ENCODE results near the gene CFAP97D2. TPM values are rescaled to one million over a fixed set of nuclear protein-coding genes. Genes with fewer than 3 reads are reported as not detected.

The CFAP97D2 gene
- polyA plus RNA-seq, 3 donors: 0.21 TPM; not detected in 2

- intact Hi-C loops (cut with micrococcal nuclease): no loop called here
- WGBS (ENCODE audit: insufficient coverage): 97% methylated on average over 6 of the region's 7 CpGs
- Histone ChIP-seq H3K27me3 (ENCODE audit: control insufficient read depth in 2 of 2, insufficient read depth in 2 of 2, low read length in 2 of 2) (no peaks in the 10 kb centered on the region), H3K4me1 (ENCODE audit: control insufficient read depth in 1 of 2, insufficient read depth in 2 of 2, low read length in 2 of 2) (no peaks in the 10 kb centered on the region), H3K9me3 (replicated peaks in 1 of 2; ENCODE audit: control insufficient read depth in 1 of 2, insufficient read depth in 1 of 2, low read length in 2 of 2) (no peaks in the 10 kb centered on the region), H3K79me2 (ENCODE audit: insufficient read depth, low read length) (no peaks in the 10 kb centered on the region), H3K9ac (ENCODE audit: insufficient read depth, low read length, poor library complexity, severe bottlenecking) (no peak overlapping the region), H3K4me2 (replicated peaks; ENCODE audit: extremely low read depth, low read length, poor library complexity, severe bottlenecking) (no peak overlapping the region), H3K27ac (ENCODE audit: low read depth in 1 of 2, low read length in 2 of 2) (no peak overlapping the region), H3K36me3 (replicated peaks in 1 of 2; ENCODE audit: control insufficient read depth in 1 of 2, insufficient read depth in 2 of 2, low read length in 2 of 2) (no peaks in the 10 kb centered on the region), H3K4me3 (replicated peaks in 1 of 3; ENCODE audit: low read depth in 2 of 3, low read length in 3 of 3) (no peak overlapping the region), H4K20me1 (ENCODE audit: insufficient read depth, low read length) (no peaks in the 10 kb centered on the region), H2AFZ (ENCODE audit: insufficient read depth, low read depth, low read length, poor library complexity, severe bottlenecking) (no peak overlapping the region)
- Mint-ChIP-seq H3K27ac (no peak overlapping the region), H3K9me3 (peaks cover 0 to 6% (median 0%) of the 10 kb centered on the region in 7 donors), H3K4me3 (no peak overlapping the region), H3K4me1 (peaks cover 5% of the 10 kb centered on the region), H3K27me3 (ENCODE audit: low read depth in 3 of 3) (peaks cover 2 to 16% (median 6%) of the 10 kb centered on the region in 3 donors), H3K36me3 (no peaks in the 10 kb centered on the region)
- DNase-seq: no peak
- TF ChIP-seq, protein P1, sequence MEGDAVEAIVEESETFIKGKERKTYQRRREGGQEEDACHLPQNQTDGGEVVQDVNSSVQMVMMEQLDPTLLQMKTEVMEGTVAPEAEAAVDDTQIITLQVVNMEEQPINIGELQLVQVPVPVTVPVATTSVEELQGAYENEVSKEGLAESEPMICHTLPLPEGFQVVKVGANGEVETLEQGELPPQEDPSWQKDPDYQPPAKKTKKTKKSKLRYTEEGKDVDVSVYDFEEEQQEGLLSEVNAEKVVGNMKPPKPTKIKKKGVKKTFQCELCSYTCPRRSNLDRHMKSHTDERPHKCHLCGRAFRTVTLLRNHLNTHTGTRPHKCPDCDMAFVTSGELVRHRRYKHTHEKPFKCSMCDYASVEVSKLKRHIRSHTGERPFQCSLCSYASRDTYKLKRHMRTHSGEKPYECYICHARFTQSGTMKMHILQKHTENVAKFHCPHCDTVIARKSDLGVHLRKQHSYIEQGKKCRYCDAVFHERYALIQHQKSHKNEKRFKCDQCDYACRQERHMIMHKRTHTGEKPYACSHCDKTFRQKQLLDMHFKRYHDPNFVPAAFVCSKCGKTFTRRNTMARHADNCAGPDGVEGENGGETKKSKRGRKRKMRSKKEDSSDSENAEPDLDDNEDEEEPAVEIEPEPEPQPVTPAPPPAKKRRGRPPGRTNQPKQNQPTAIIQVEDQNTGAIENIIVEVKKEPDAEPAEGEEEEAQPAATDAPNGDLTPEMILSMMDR (IDR thresholded peaks at IDR 0.05): no peak
Observed at GRCh38 chr13:114213980-114214379, 34.9 kb downstream of the CFAP97D2 start.

GRCh38 chr13:114219392-114219791 lies 40.3 kb downstream of the CFAP97D2 start:
- H3K4me3 Mint-ChIP-seq: no peak overlapping the region

More at GRCh38 chr13:114219392-114219791, 40.3 kb downstream of the CFAP97D2 start:
- intact Hi-C loops (cut with micrococcal nuclease): no loop called here
- H3K27ac Mint-ChIP-seq: no peak overlapping the region
- Histone ChIP-seq H3K4me3 (replicated peaks in 1 of 3; ENCODE audit: low read depth in 2 of 3, low read length in 3 of 3) (no peak overlapping the region), H4K20me1 (ENCODE audit: insufficient read depth, low read length) (no peaks in the 10 kb centered on the region), H3K27ac (ENCODE audit: low read depth in 1 of 2, low read length in 2 of 2) (no peak overlapping the region), H3K9ac (ENCODE audit: insufficient read depth, low read length, poor library complexity, severe bottlenecking) (no peak overlapping the region), H3K36me3 (replicated peaks in 1 of 2; ENCODE audit: control insufficient read depth in 1 of 2, insufficient read depth in 2 of 2, low read length in 2 of 2) (no peaks in the 10 kb centered on the region), H3K4me1 (ENCODE audit: control insufficient read depth in 1 of 2, insufficient read depth in 2 of 2, low read length in 2 of 2) (peaks cover 21 to 25% of the 10 kb centered on the region in 2 donors), H3K4me2 (replicated peaks; ENCODE audit: extremely low read depth, low read length, poor library complexity, severe bottlenecking) (no peak overlapping the region), H3K27me3 (ENCODE audit: control insufficient read depth in 2 of 2, insufficient read depth in 2 of 2, low read length in 2 of 2) (no peaks in the 10 kb centered on the region), H3K79me2 (ENCODE audit: insufficient read depth, low read length) (no peaks in the 10 kb centered on the region), H2AFZ (ENCODE audit: insufficient read depth, low read depth, low read length, poor library complexity, severe bottlenecking) (no peak overlapping the region), H3K9me3 (replicated peaks in 1 of 2; ENCODE audit: control insufficient read depth in 1 of 2, insufficient read depth in 1 of 2, low read length in 2 of 2) (no peaks in the 10 kb centered on the region)
- 0% methylated on average over 2 of the region's 3 CpGs for WGBS (ENCODE audit: insufficient coverage)
- peaks cover 0 to 5% (median 0%) of the 10 kb centered on the region in 7 donors for H3K9me3 Mint-ChIP-seq
- no peak for DNase-seq
- TF ChIP-seq, protein P1 (IDR thresholded peaks at IDR 0.05): no peak
- H3K4me1 Mint-ChIP-seq: peaks cover 22% of the 10 kb centered on the region
- peaks cover 0 to 3% (median 0%) of the 10 kb centered on the region in 3 donors for H3K27me3 Mint-ChIP-seq (ENCODE audit: low read depth in 3 of 3)
- no peaks in the 10 kb centered on the region for H3K36me3 Mint-ChIP-seq

All from CD14-positive monocyte (primary cell).